H54 (cell line): ENCODE measurements around the gene ARFGAP1.

ENCODE experiments used
- DNase-seq: peaks from one replicate; pipeline ENCODE4 v3.0.0; 2011; ENCODE audit warnings: low spot score, mixed read lengths; ENCODE audit not compliant: insufficient read length
- FAIRE-seq: peaks from 3 replicates; lab custom pipeline; 2011; peaks lifted over from hg19 to GRCh38; lab: Jason Lieb, UNC
- POLR2A ChIP-seq: IDR thresholded peaks from 2 replicates; pipeline ENCODE4 v1.6.1; 2011; ENCODE audit warnings: low read depth, mild to moderate bottlenecking, low read length

The ARFGAP1 gene

GRCh38 chr20:63282946-63283345, 10.3 kb downstream of the ARFGAP1 start:
- no peak for DNase-seq
- FAIRE-seq, result no peak
- no peak for TF ChIP-seq POLR2A

GRCh38 chr20:63283397-63284082, 10.9 kb downstream of the ARFGAP1 start:
- FAIRE-seq (no peak), DNase-seq (no peak)
- no peak for TF ChIP-seq POLR2A

- FAIRE-seq (no peak), DNase-seq (no peak)
- TF ChIP-seq POLR2A, result no peak
Observed at GRCh38 chr20:63284083-63284440, 11.4 kb downstream of the ARFGAP1 start.

- DNase-seq (no peak), FAIRE-seq (no peak)
- TF ChIP-seq POLR2A, result no peak
Observed at GRCh38 chr20:63284544-63284949, 11.9 kb downstream of the ARFGAP1 start.

- TF ChIP-seq POLR2A, result no peak
- FAIRE-seq (no peak), DNase-seq (no peak)
Observed at GRCh38 chr20:63284981-63285524, 12.4 kb downstream of the ARFGAP1 start.

GRCh38 chr20:63285636-63286615, 13.3 kb downstream of the ARFGAP1 start:
- DNase-seq (no peak), FAIRE-seq (no peak)
- no peak for TF ChIP-seq POLR2A

GRCh38 chr20:63286781-63287696, 14.4 kb downstream of the ARFGAP1 start:
- no peak for DNase-seq
- FAIRE-seq, result no peak
- no peak for TF ChIP-seq POLR2A

GRCh38 chr20:63287697-63288580, 15.3 kb downstream of the ARFGAP1 start:
- DNase-seq, result no peak
- TF ChIP-seq POLR2A, result no peak
- no peak for FAIRE-seq

- FAIRE-seq, result no peak
- TF ChIP-seq POLR2A, result no peak
- DNase-seq, result no peak
Observed at GRCh38 chr20:63288581-63289251, 16.1 kb downstream of the ARFGAP1 start.

- TF ChIP-seq POLR2A, result no peak
- FAIRE-seq (no peak), DNase-seq (no peak)
Observed at GRCh38 chr20:63289311-63290135, 16.9 kb downstream of the ARFGAP1 start.

GRCh38 chr20:63290136-63290676, 17.6 kb downstream of the ARFGAP1 start:
- no peak for TF ChIP-seq POLR2A
- DNase-seq (no peak), FAIRE-seq (no peak)
